HL-60/S4 (cell line): ENCODE results near the gene MUC4.
"Not testable (repeated sequence)": the region's sequence is repeated elsewhere in the genome, so short reads cannot be mapped to it uniquely, and the experiment has no call there.

Source experiments
- in situ Hi-C: fragments of 300-500 bp; cut with MboI; formaldehyde crosslinking; loops from 2 replicates; pipeline ENCODE4 v1.14.3; 2022; ENCODE audit warnings: low sequenced_read_pairs

Gene MUC4

GRCh38 chr3:195817578-195818135 lies 5.9 kb upstream of the MUC4 start:
- in situ Hi-C loops, result no loop called here

DNA sequence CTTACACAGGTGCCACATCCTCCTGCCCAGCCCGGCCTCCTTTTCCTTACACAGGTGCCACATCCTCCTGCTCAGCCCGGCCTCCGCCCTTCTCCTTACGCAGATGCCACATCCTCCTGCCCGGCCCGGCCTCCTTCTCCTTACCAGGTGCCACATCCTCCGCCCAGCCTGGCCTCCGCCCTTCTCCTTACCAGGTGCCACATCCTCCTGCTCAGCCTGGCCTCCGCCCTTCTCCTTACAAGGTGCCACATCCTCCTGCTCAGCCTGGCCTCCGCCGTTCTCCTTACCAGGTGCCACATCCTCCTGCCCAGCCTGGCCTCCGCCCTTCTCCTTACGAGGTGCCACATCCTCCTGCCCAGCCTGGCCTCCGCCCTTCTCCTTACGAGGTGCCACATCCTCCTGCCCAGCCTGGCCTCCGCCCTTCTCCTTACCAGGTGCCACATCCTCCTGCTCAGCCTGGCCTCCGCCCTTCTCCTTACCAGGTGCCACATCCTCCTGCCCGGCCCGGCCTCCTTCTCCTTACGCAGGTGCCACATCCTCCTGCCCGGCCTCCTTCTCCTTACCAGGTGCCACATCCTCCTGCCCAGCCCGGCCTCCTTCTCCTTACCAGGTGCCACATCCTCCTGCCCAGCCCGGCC lies 4.7 kb upstream of the MUC4 start:
- in situ Hi-C loops, result not testable (repeated sequence)

- in situ Hi-C loops, result no loop called here
These were observed 3.5 kb upstream of the MUC4 start for GRCh38 chr3:195815169-195815771.

GRCh38 chr3:195813916-195814640 lies 2.3 kb upstream of the MUC4 start:
- in situ Hi-C loops, result no loop called here

- in situ Hi-C loops, result no loop called here
These were observed 637 bp upstream of the MUC4 start for GRCh38 chr3:195812366-195812765.

DNA sequence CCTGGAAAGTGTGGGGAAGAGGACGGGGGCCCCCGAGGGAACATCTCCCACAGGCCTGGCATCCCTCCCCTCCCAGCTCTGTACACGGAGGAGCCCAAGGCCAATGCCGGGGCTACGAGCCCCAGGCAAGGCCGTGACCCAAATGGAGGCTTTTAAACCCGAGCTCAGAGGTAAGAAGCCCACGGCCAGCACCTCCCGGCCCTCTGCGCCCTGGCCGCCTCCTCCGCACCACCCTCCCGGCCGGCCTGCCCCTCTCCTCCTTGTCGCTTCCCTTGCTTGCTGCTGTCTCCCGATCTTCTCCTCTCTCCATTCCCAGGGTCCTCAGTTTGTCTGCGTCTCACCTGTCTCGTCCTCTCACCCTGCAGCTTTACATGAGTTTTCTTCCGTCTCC lies 1.3 kb downstream of the MUC4 start:
- in situ Hi-C loops, result no loop called here

- in situ Hi-C loops, result no loop called here
These were observed 1.8 kb downstream of the MUC4 start for GRCh38 chr3:195809796-195810454.

DNA sequence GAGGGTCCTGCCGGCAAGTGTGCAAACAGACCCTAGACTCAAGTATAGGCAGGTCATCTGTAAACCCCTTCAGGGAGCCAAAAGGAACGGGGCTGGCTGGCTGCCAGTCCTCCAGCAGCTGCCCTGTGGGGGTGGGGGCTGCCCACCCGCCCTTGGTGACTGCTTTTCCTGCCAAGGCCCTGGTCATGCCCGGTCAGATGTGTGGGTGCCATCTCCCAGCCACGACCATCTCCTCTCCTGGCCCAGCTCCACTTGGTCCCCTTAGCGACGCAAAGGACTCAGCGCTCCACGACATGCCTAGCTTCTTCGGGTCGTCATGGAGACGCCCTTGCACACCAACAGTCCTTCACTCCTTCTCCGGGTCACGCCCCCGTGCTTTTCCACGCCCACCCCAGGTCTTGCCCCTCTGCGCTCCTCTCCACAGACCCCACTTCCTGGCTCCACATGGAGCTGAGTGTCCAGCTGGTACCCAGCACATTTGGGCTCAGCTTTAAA lies 2.4 kb downstream of the MUC4 start:
- in situ Hi-C loops, result no loop called here

DNA sequence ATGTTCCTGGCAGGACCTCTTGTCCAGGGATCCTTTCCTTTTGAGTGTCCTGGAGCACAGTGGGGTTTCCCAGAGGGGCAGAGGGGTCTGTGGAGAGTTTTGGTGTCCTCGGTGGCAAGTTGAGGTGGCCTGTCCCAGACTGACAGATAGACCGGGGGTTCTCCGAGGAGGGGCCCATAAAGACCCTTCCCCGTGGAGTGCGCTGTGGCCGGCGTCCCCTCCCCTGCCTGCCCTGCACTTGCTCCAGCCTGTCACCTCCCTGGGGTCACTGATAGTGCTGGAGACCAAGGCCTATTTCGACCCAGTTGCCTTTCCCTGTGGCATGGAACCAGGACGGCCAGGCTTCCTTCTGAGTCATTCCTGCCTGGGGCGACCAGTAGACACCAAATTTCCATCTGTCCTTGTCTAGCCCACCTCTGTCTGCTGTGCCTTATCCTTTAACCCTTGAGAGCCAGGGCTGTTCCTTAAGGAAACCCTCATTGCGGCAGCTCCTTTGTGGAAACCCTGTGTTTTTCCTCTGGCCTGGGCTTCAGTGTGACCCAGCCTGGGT lies 2.9 kb downstream of the MUC4 start:
- in situ Hi-C loops, result no loop called here

- in situ Hi-C loops, result no loop called here
These were observed 4.0 kb downstream of the MUC4 start for GRCh38 chr3:195807681-195808121.

DNA sequence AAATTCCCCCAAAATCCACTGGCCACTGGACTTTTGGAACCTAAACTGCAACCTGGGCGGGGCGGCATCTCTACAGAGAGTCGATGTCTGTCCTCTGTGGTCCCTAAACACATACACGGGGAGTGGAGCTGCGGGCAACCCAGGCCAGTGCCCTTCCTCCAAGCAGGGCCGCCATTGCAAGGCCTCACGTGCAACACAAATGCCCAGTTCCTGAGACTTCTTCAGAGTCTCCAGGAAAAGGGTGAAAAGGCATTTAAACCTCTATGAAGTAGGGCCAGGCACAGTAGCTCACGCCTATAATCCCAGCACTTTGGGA lies 4.9 kb downstream of the MUC4 start:
- in situ Hi-C loops, result no loop called here

DNA sequence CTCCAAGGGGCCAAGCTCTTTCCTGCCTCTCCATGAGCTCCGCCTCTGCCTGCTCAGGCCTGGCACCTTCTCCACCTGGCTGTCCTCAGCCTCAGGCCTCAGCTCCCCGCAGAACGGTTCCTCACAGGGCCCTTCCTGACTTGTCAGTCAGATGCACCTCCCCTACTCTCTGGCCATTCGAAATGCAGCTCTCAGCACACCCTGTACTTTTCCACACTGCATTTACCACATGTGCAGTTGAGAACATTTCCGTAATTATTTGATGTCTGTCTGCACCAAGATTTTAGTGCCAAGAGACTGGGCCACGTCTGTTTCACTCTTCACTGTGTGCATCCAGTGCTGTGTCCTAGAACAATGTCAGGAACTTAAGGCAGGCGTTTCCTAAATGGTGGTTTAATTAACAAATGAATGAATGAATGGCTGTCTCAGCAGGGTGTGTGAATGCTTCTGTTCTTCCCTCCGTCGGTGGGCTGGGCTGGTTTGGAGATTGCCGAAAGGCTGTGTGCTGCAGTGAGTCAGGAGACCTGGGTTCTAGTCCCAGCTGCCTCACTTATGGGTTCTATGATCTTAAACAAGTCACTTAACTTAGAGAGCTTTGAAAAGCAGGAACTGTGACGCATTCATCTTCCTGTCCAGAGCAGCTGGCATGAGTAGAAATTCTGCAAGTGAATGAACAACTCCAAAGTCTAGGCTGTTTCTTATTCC lies 5.4 kb downstream of the MUC4 start:
- in situ Hi-C loops, result no loop called here

DNA sequence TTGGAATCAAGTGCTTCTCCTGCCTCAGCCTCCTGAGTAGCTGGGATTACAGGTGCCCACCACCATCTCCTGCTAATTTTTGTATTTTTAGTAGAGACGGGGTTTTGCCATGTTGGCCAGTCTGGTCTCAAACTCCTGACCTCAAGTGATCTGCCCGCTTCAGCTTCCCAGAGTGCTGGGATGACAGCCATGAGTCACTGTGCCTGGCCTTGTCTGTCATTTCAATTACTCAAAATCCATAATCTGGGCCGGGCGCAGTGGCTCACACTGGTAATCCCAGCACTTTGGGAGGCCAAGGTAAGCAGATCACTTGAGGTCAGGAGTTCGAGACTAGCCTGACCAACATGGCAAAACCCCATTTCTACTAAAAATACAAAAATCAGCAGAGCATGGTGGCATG lies 6.1 kb downstream of the MUC4 start:
- in situ Hi-C loops, result not testable (repeated sequence)

DNA sequence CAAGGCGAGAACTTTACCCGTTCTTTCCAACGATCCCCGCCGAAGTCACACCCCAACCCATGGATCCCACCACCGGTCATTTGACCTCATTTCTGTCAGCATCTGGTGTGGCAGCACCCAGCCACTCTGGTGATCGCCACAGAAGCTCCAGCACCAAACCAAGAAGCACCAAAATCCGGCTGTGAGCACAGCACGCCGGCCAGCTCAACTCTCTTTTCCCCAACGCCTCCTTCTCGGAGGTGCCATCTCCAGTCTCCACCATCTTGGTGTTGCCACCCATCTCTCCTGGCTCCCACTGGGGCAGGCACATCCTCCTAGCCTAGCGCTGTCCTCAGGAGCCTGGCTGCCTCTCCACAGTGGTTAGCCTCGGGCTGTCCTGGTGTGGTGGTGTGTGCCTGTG lies 6.5 kb downstream of the MUC4 start:
- in situ Hi-C loops, result no loop called here

DNA sequence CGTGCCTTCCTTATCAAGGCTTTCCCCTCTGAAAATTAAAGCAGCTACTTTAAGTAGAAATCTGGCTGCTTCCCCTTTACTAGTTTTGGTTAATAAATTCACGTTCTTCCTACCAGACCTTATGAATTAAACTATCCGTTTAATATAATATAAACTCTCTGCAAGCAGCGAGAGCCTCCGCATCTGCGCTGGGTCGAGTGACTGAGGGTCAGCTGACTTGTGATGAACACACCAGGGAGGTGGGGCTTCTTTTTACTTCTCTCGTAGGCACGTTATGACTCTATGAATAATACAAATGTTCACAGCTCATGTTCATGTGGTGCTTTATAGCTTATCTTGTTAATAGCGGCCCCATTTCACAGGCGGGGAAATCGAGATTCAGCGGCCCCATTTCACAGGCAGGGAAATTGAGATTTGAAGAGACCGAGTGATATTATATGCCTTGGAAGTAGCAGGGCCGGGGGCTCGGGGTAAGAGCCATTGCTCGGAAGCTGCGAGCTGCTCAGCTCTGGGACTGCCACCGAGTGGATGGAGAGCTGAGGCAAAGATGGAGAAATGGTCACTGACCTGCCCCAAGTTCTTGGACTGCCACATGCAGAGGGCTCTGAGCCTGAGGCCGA lies 8.3 kb downstream of the MUC4 start:
- in situ Hi-C loops, result no loop called here

DNA sequence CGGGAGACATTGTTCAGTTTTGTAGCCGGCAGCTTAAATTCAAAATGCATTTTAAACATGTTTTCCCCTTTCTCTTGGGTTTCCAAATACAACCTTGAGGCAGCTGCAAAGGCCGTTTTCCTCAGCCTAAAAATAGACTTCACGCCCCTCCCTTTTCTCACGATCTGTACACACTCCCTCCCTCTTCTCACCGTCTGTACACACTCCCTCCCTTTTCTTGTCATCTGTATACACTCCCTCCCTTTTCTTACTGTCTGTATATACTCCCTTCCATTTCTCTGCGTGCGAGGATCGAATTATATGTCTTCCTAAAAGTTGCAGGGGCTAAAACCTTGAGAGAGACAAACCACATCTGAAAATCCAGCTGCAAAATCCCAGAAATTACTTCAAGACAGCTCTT lies 8.9 kb downstream of the MUC4 start:
- in situ Hi-C loops, result no loop called here

DNA sequence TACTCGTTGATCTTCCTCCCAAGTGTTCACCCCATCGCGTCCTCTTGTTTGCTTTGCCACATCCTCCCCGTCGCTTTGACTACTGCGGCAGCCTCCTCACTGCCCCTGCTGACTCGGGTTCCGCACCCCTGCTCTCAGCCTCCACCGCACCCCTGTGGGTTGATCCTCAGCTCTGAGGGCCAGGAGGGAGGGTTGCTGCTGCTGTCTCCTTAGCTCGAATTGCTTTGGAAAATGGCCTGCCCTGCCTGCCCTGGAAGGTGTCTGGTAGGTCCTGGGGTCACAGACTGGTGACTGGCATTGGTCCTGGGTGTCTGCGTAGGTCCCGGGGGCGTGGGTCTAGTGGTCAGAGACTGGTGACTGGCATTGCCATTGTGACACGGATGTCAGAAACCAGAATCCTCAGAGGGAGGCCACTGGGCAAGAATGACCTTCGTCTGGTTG lies 9.4 kb downstream of the MUC4 start:
- in situ Hi-C loops, result no loop called here

DNA sequence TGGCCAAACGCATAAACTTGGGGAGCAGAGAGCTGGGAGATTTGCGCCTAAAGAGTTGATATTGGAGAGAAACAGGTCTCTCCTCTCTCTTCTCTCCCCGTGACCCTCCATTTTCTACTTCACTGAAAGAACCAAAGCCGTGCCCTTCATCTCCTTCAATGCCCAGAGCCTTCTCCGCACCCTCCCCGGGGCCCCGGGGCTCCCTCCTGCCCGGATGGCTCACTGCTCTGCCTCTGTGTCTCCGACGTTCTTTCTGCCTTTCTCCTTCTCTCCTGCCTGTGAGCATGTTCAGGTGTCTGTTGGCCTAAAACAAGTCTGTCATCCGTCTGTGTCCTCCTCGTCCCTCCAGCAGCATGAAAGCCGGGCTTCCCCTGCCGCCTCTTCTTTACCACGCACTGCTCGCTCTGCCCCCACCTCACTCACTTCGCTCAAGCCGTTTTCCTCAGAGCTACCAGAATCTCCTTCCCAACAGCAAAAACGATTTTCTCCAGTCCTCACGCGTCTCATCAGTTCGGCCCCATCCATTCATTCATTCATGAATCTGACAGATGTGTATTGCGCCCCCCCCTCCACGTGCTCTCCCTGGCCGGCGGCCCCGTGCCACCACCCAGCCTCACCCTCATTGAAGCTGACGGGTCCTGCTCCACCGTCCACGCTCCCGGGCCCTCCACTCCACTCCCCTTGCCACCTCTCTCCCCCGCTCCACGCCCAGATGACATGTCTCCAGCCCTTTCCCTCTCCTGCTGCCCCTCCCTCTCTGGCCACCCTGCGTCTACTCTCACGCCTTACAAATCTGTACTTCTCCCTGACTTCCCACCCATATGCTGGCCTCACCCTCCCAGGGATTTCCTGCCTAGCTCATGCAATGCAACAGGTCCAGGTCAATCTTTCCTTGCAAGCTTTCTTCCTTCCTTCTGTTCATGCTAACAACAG lies 10.2 kb downstream of the MUC4 start:
- in situ Hi-C loops, result no loop called here

DNA sequence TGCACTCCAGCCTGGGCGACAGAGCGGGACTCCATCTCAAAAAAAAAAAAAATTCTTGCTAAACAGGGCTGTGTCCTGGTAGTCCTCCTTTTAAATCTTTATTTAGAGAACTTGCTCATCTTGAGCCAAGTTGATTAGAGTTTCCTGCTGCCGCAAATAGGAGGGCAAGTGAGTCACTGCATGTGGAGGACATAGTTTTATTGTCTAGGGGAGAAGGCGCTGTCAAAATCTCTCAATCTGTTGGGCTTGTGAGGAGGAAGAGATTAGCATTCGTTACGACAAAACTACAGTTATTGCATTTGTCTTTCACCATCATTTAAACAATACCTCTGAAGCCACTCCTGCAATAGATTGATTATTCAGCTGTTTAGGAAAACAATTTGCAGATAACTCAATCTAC lies 11.5 kb downstream of the MUC4 start:
- in situ Hi-C loops, result no loop called here
